HepG2 (cell line): ENCODE measurements around the gene AP5Z1. TPM values are rescaled to one million over a fixed set of nuclear protein-coding genes. Genes with fewer than 3 reads are reported as not detected.

ENCODE experiments used
- ATAC-seq: fragments of 200-7000 bp; cut with Tn5 transposase; 3 replicates; pipeline ENCODE4 v1.9.1; 2020; ENCODE audit warnings: mild to moderate bottlenecking, moderate library complexity
- BruUV-seq: library from RNA; stranded (reverse); fragments of 400-500 nt; replicated peaks from 2 replicates; lab custom pipeline; 2021; lab: Mats Ljungman, UMichigan
- CTCF ChIA-PET: fragments of 300-600 bp; formaldehyde crosslinking; extraction: SDS; loops from one replicate; lab custom pipeline; 2021; ENCODE audit warnings: low total read pairs, inconsistent platforms, low intra/inter-chr PET ratio; lab: Yijun Ruan, JAX
- POLR2A ChIA-PET: fragments of 350-600 bp; sonication (Branson Sonifier 250); formaldehyde crosslinking; loops from one replicate; lab custom pipeline; 2020; ENCODE audit warnings: antibody characterized with exemption, inconsistent platforms; lab: Yijun Ruan, JAX
- DNase-seq: peaks from one replicate; pipeline ENCODE4 v3.0.0-alpha.2; 2015; ENCODE audit warnings: low spot score
- FAIRE-seq: peaks from 3 replicates; lab custom pipeline; 2011; peaks lifted over from hg19 to GRCh38; lab: Jason Lieb, UNC
- H2AFZ ChIP-seq: one replicate; pipeline ENCODE4 v1.6.1; 2011; ENCODE audit warnings: low read length, inconsistent platforms
- H3K27ac ChIP-seq: fragments of 300-600 bp; 3 replicates; pipeline ENCODE4 v1.8.0; 2011; ENCODE audit warnings: mixed run types, mild to moderate bottlenecking, mixed read lengths, low read length, inconsistent platforms; ENCODE audit not compliant: insufficient read depth; ENCODE audit errors: extremely low read length
- H3K27me3 ChIP-seq, 2 experiments: fragments of 200-600 bp in 1 of 2; 2 replicates in 1 of 2; 3 replicates in 1 of 2; pipeline versions ENCODE4 v1.6.0 to v1.8.0; 2011; ENCODE audit warnings: low read length in 2 of 2, mild to moderate bottlenecking in 2 of 2, moderate library complexity in 2 of 2, inconsistent platforms in 1 of 2; ENCODE audit not compliant: insufficient read depth in 2 of 2, control insufficient read depth in 1 of 2
- H3K36me3 ChIP-seq, 2 experiments: fragments of 200-600 bp in 1 of 2; replicated peaks in 1 of 2; 2 replicates in 1 of 2; 3 replicates in 1 of 2; pipeline versions ENCODE4 v1.5.1 to v1.8.0; 2011; ENCODE audit warnings: low read length in 2 of 2, inconsistent platforms in 1 of 2; ENCODE audit not compliant: insufficient read depth in 2 of 2, control insufficient read depth in 1 of 2
- H3K4me1 ChIP-seq: 2 replicates; pipeline ENCODE4 v1.5.1; 2012; ENCODE audit warnings: low read length, inconsistent platforms; ENCODE audit not compliant: insufficient read depth
- H3K4me2 ChIP-seq: 2 replicates; pipeline ENCODE4 v1.6.0; 2011; ENCODE audit warnings: low read depth, low read length, inconsistent platforms
- H3K4me3 ChIP-seq, 3 experiments: fragments of 200-600 bp in 1 of 3; sonication (generic), shearing (Covaris generic) in 1 of 3; replicated peaks in 1 of 3; 2 replicates each; pipeline ENCODE4 v1.5.1; 2011 to 2016; ENCODE audit warnings: low read length in 3 of 3, inconsistent platforms in 2 of 3, low read depth in 2 of 3, mild to moderate bottlenecking in 2 of 3, control low read depth in 1 of 3, mixed read lengths in 1 of 3; ENCODE audit not compliant: insufficient read depth in 1 of 3
- H3K79me2 ChIP-seq: one replicate; pipeline ENCODE4 v1.6.1; 2011; ENCODE audit warnings: low read length, inconsistent platforms; ENCODE audit not compliant: insufficient read depth
- H3K9ac ChIP-seq: 2 replicates; pipeline ENCODE4 v1.6.0; 2011; ENCODE audit warnings: mild to moderate bottlenecking, low read depth, low read length, inconsistent platforms; ENCODE audit not compliant: insufficient read depth
- H3K9me3 ChIP-seq: 2 replicates; pipeline ENCODE4 v1.5.1; 2012; ENCODE audit warnings: mild to moderate bottlenecking, low read length
- H4K20me1 ChIP-seq: 2 replicates; pipeline ENCODE4 v1.6.0; 2011; ENCODE audit warnings: inconsistent platforms, mild to moderate bottlenecking, low read length, moderate library complexity; ENCODE audit not compliant: insufficient read depth
- AGO2 ChIP-seq: fragments of 200-400 bp; formaldehyde crosslinking; optimal IDR thresholded peaks from 2 replicates; pipeline ENCODE3; 2017; ENCODE audit warnings: mild to moderate bottlenecking, low read depth, low read length, moderate library complexity
- ARID5B ChIP-seq: IDR thresholded peaks from 2 replicates; pipeline ENCODE4 v1.4.0; 2020; ENCODE audit warnings: mild to moderate bottlenecking, missing genetic modification reagents
- ARNTL ChIP-seq: sonication (generic); formaldehyde crosslinking; IDR thresholded peaks from 2 replicates; pipeline ENCODE4 v1.4.0; 2020; ENCODE audit warnings: mild to moderate bottlenecking, missing genetic modification reagents
- ATF7 ChIP-seq, 2 experiments: fragments of 450-650 bp in 1 of 2; sonication (generic) in 1 of 2; formaldehyde crosslinking in 1 of 2; IDR thresholded peaks; 2 replicates each; pipeline versions ENCODE4 v1.4.0 to v1.6.1; 2016 to 2020; ENCODE audit warnings: antibody characterized with exemption in 1 of 2, mild to moderate bottlenecking in 1 of 2, missing genetic modification reagents in 1 of 2
- CENPBD1 ChIP-seq: sonication (generic); formaldehyde crosslinking; IDR thresholded peaks from 2 replicates; pipeline ENCODE4 v1.8.0; 2022; ENCODE audit warnings: missing genetic modification reagents, low read depth, mild to moderate bottlenecking, borderline replicate concordance
- CHD2 ChIP-seq: IDR thresholded peaks from 2 replicates; pipeline ENCODE4 v1.6.1; 2011; ENCODE audit warnings: low read depth, low read length, improper control_type of control experiment
- DMAP1 ChIP-seq: IDR thresholded peaks from 2 replicates; pipeline ENCODE4 v1.6.1; 2016
- ELK4 ChIP-seq: sonication (generic); formaldehyde crosslinking; IDR thresholded peaks from 2 replicates; pipeline ENCODE4 v1.9.0; 2021; ENCODE audit warnings: missing genetic modification reagents, borderline replicate concordance
- MAZ ChIP-seq, 2 experiments: sonication (generic) in 1 of 2; formaldehyde crosslinking in 1 of 2; IDR thresholded peaks; 2 replicates each; pipeline versions ENCODE4 v1.5.0 to v1.6.1; 2012 to 2020; ENCODE audit warnings: low read depth in 2 of 2, mild to moderate bottlenecking in 2 of 2, borderline replicate concordance in 1 of 2, improper control_type of control experiment in 1 of 2, low read length in 1 of 2, missing genetic modification reagents in 1 of 2, moderate library complexity in 1 of 2
- PHB2 ChIP-seq: fragments of 450-650 bp; IDR thresholded peaks from 2 replicates; pipeline ENCODE4 v1.6.1; 2018; ENCODE audit not compliant: partially characterized antibody
- RFX1 ChIP-seq: fragments of 450-650 bp; IDR thresholded peaks from 2 replicates; pipeline ENCODE4 v1.6.1; 2017
- SUZ12 ChIP-seq: fragments of 150-350 bp; IDR thresholded peaks from 2 replicates; pipeline ENCODE4 v1.6.1; 2014; ENCODE audit warnings: low read depth, low read length
- ZNF580 ChIP-seq: IDR thresholded peaks from 2 replicates; pipeline ENCODE4 v1.6.1; 2016; ENCODE audit warnings: low read depth, borderline replicate concordance
- ZSCAN30 ChIP-seq: sonication (generic); formaldehyde crosslinking; IDR thresholded peaks from 2 replicates; pipeline ENCODE4 v1.5.0; 2020; ENCODE audit warnings: mild to moderate bottlenecking, missing genetic modification reagents
- ZXDC ChIP-seq: sonication (generic); formaldehyde crosslinking; IDR thresholded peaks from 2 replicates; pipeline ENCODE4 v1.5.0; 2020; ENCODE audit warnings: mild to moderate bottlenecking, missing genetic modification reagents
- WGBS: methylation state at CpG from one replicate; pipeline ENCODE4 v1.1.6; 2017; ENCODE audit warnings: low lambda C conversion rate; 5-methylcytosine and 5-hydroxymethylcytosine counted together
- in situ Hi-C: cut with HindIII; loops from 2 replicates; pipeline ENCODE4 v1.10.0; 2017; ENCODE audit warnings: low pct_unique_long_range_greater_than_20kb; ENCODE audit not compliant: extremely low pct_ligation_motif_present
- intact Hi-C: fragments of 100-400 bp; cut with micrococcal nuclease; formaldehyde crosslinking; loops from one replicate; pipeline ENCODE4 v1.10.0; 2022; ENCODE audit not compliant: unreplicated experiment
- polyA plus RNA-seq, 8 experiments: library from polyadenylated mRNA; depleted of rRNA in 3 of 8; stranded (reverse) in 7 of 8; unstranded in 1 of 8; fragments of >200 nt; fragmentation: Illumina TruSeq in 4 of 8; extraction: Trizol in 4 of 8; gene quantifications; 2 replicates each; pipeline versions ENCODE4 v1.2.1 to v1.2.3, GENCODE V29; 2011 to 2016; ENCODE audit warnings: low read depth in 4 of 8, missing spikeins in 1 of 8, mixed read lengths in 1 of 8; ENCODE audit not compliant: insufficient read depth in 1 of 8
- total RNA-seq, 5 experiments: library from RNA; depleted of rRNA; stranded (reverse); fragments of >200 nt; fragmentation: Illumina TruSeq; extraction: Trizol; gene quantifications; 2 replicates each; pipeline ENCODE4 v1.2.3, GENCODE V29; 2016; ENCODE audit warnings: low read depth in 1 of 5

Gene AP5Z1
- total and polyA plus RNA-seq, 2 of the 13 experiments (the other 11 are each of a cell fraction or from before 2014, with no cell fraction given): 9.3 to 15.1 TPM

- FAIRE-seq: no peak
- no peak for TF ChIP-seq ARID5B (CRISPR knock-in tag)
- no peak for TF ChIP-seq CHD2
- no peak for TF ChIP-seq PHB2
- TF ChIP-seq DMAP1 (CRISPR knock-in tag): no peak
- TF ChIP-seq ZNF580 (CRISPR knock-in tag): no peak
- TF ChIP-seq SUZ12: no peak
- TF ChIP-seq ZXDC (CRISPR knock-in tag): no peak
- no peak for TF ChIP-seq CENPBD1 (CRISPR knock-in tag)
- TF ChIP-seq AGO2: no peak
- TF ChIP-seq RFX1: no peak
- no peak for TF ChIP-seq ATF7 (IDR thresholded peaks at IDR 0.05)
- no peak for TF ChIP-seq ATF7 (CRISPR knock-in tag; IDR thresholded peaks at IDR 0.05)
- no peak for TF ChIP-seq MAZ (IDR thresholded peaks at IDR 0.05; ENCODE audit: borderline replicate concordance, low read depth, low read length)
- no peak for TF ChIP-seq MAZ (CRISPR knock-in tag; IDR thresholded peaks at IDR 0.05; ENCODE audit: low read depth)
- TF ChIP-seq ELK4 (CRISPR knock-in tag): no peak
- TF ChIP-seq ZSCAN30: no peak
- no peak for TF ChIP-seq ARNTL (CRISPR knock-in tag)
Measured at GRCh38 chr7:4819560-4820404, 44.4 kb downstream of the AP5Z1 start.

More at GRCh38 chr7:4819560-4820404, 44.4 kb downstream of the AP5Z1 start:
- Histone ChIP-seq H3K27ac (no peak overlapping the region), H3K9me3 (no peaks in the 10 kb centered on the region), H3K9ac (no peak overlapping the region), H4K20me1 (no peaks in the 10 kb centered on the region), H3K4me3 (no peak overlapping the region), H2AFZ (no peak overlapping the region), H3K79me2 (no peaks in the 10 kb centered on the region), H3K36me3 (no peaks in the 10 kb centered on the region), H3K27me3 (peaks cover 9 to 79% of the 10 kb centered on the region in 2 experiments), H3K4me2 (no peak overlapping the region), H3K4me1 (peaks cover 7% of the 10 kb centered on the region; the same call in 1 of the 2 replicates)
- intact Hi-C loops: no loop called here
- WGBS: 63% methylated on average over 11 of the region's 39 CpGs
- no peak for ATAC-seq
- POLR2A ChIA-PET: no interaction called here
- CTCF ChIA-PET: no interaction called here
- DNase-seq: no peak
- in situ Hi-C loops: no loop called here
- BruUV-seq: no TSS peak
